ENCODE data around the gene KRTAP25-1.

Gene KRTAP25-1

DNA sequence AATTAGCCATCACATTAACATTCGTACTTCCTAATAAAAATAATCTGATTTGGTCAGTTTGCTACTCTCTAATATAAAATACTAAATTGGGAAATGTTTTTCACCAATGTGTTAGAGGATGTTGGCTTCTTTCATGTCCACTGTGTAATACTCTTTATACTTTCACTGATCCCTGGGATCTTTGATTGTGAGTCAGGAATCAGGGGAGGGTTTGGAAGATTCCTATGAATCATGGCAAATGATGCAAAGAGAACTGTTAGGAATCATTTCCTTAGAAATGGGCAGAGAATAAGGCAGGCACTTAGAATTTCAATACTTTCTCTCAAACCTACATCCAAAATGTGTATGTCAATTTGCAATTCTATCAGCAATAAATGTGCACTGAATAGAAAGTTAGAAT lies 37.5 kb downstream of the KRTAP25-1 start:
- DNase-seq (ENCODE audit: insufficient read length, low spot score) (no peak), FAIRE-seq (no peak)

DNA sequence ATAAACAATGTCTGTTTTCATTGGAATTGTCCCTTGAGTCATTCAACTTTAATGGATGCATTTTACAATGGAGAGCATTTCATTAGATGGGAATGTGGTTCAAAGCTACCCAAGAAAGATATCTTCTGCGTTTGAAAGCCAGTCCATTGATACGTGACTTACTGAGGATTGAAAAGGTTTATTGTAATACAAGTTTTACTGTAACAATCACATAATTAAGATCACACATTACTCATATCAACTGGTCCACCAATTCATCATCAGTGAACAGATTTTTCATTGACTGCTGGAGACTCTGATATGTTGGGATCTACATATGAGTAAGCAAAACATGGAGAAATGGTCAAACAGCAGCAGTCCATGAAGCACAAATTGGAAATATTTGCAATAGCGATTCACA lies 39.4 kb downstream of the KRTAP25-1 start:
- DNase-seq (ENCODE audit: insufficient read length, low spot score): no peak
- FAIRE-seq: no peak

DNA sequence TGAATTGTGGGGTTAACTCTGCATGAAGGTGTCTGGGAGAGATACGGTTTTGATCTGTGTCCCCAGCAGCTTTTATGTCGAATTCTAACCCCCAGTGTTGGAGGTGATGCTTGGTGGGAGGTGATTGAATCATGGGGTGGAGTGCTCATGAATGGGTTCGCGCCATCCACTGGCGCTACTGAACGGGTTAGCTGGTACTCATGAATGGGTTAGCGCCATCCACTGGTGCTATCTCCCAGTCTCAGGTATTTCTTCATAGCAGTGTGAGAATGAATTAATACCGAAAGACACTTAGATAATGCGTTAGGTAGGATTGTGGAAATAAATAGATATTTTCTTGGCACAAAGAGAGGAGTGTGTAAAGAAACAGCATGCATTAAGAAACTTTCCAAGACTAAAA lies 40.5 kb downstream of the KRTAP25-1 start:
- FAIRE-seq: no peak
- DNase-seq (ENCODE audit: insufficient read length, low spot score): no peak

DNA sequence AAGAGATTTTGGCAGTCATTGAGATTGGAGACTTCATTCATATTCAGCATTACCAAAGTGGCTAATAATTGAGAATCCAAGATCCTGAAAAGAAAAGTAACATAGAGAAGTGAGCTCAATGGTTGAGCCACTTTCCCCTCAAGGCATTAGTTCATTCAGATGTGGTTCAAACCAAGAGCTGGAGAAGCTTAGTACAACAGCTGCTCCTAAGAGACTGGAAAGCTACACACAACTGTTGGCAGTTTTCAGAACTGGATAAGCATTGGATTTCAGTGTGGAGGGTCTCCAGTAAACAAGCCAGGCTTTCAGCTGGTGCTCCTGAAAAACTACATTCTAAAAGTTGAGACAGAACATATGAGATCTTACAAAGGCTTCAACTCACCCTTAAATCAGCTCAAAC lies 44.3 kb downstream of the KRTAP25-1 start:
- DNase-seq (ENCODE audit: insufficient read length, low spot score) (no peak), FAIRE-seq (no peak)

DNA sequence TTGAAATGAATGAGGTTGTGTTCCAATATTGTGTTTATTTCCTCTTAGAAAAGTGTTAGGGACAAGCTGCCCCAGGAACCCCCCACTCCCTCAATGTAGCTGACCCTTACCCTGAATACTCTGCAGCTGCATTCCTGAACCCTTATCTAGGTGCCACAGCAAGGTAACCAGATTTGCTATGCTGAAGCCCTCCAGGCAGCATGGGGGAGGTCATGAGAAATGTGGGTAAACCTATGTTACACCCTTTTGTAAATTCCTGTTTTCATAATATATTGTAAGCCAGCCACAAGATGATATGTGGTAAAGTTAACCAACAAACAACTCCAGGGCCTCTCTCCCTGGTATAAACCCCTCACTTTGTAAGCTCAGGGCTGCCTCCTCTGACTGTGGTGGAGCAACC lies 45.6 kb downstream of the KRTAP25-1 start:
- FAIRE-seq (no peak), DNase-seq (ENCODE audit: insufficient read length, low spot score) (no peak)

GRCh38 chr21:30240661-30241060 lies 48.7 kb downstream of the KRTAP25-1 start:
- FAIRE-seq: no peak
- no peak for DNase-seq (ENCODE audit: insufficient read length, low spot score)
